Adipose tissue (tissue), 3 donors: ENCODE results near the gene TBCD. TPM values are rescaled to one million over a fixed set of nuclear protein-coding genes. Genes with fewer than 3 reads are reported as not detected.

Source experiments
- H3K27ac ChIP-seq: one replicate; pipeline ENCODE4 v1.5.1; 2013; ENCODE audit warnings: low read depth, low read length
- WGBS, 3 donors: extraction: QIAGEN DNeasy Blood & Tissue Kit; methylation state at CpG; one replicate each; pipeline ENCODE4 v1.1.7; 2013; 5-methylcytosine and 5-hydroxymethylcytosine counted together
- polyA plus RNA-seq, 3 donors: library from polyadenylated mRNA; stranded (reverse); fragments of 200-250 nt; gene quantifications; one replicate each; pipeline ENCODE4 v1.2.3, GENCODE V29; 2013
- donor health status: healthy with polysubstance abuse.
- donor health status: Bipolar disorder and iron deficiency.
- donor health status: healthy.

TBCD gene
- polyA plus RNA-seq, 3 donors = 42.1 to 145 (median 65.1) TPM

- no peak overlapping the region for H3K27ac ChIP-seq
- WGBS, 3 donors = 80 to 91% (median 85%) methylated on average over 17 of the region's 17 CpGs
These were observed 50.4 kb downstream of the TBCD start for GRCh38 chr17:82802075-82802780.

- H3K27ac ChIP-seq = no peak overlapping the region
- WGBS, 3 donors = 86 to 93% (median 89%) methylated on average over 9 of the region's 9 CpGs
These were observed 51.3 kb downstream of the TBCD start for GRCh38 chr17:82803185-82803584.

GRCh38 chr17:82803606-82804005 lies 51.7 kb downstream of the TBCD start:
- WGBS, 3 donors = 95 to 96% (median 95%) methylated on average over 14 to 15 of the region's 15 CpGs

GRCh38 chr17:82804442-82805191 lies 52.8 kb downstream of the TBCD start:
- peak overlapping the region; percentile 3 for H3K27ac ChIP-seq
- WGBS, 3 donors = 58 to 77% (median 60%) methylated on average over 27 of the region's 27 CpGs

More at GRCh38 chr17:82803606-82804005, 51.7 kb downstream of the TBCD start:
- H3K27ac ChIP-seq = no peak overlapping the region

GRCh38 chr17:82805254-82805653 lies 53.4 kb downstream of the TBCD start:
- WGBS, 3 donors = 64 to 85% (median 76%) methylated on average over 13 of the region's 13 CpGs
- no peak overlapping the region for H3K27ac ChIP-seq

GRCh38 chr17:82805823-82806222 lies 54.0 kb downstream of the TBCD start:
- no peak overlapping the region for H3K27ac ChIP-seq
- 85 to 87% (median 86%) methylated on average over 19 of the region's 19 CpGs for WGBS, 3 donors

GRCh38 chr17:82806645-82807044 lies 54.8 kb downstream of the TBCD start:
- H3K27ac ChIP-seq = no peak overlapping the region
- 79 to 86% (median 84%) methylated on average over 20 to 21 of the region's 21 CpGs for WGBS, 3 donors

GRCh38 chr17:82807101-82807500 lies 55.2 kb downstream of the TBCD start:
- H3K27ac ChIP-seq = no peak overlapping the region
- WGBS, 3 donors = 65 to 83% (median 69%) methylated on average over 9 of the region's 9 CpGs

GRCh38 chr17:82807562-82807961 lies 55.7 kb downstream of the TBCD start:
- no peak overlapping the region for H3K27ac ChIP-seq
- 79 to 84% (median 83%) methylated on average over 20 to 21 of the region's 21 CpGs for WGBS, 3 donors

- 84 to 93% (median 93%) methylated on average over 8 of the region's 8 CpGs for WGBS, 3 donors
- H3K27ac ChIP-seq = no peak overlapping the region
These were observed 56.1 kb downstream of the TBCD start for GRCh38 chr17:82808006-82808405.

GRCh38 chr17:82808921-82809905 lies 57.3 kb downstream of the TBCD start:
- H3K27ac ChIP-seq = no peak overlapping the region
- WGBS, 3 donors = 88% methylated on average over 35 of the region's 35 CpGs

GRCh38 chr17:82810644-82811430 lies 59.0 kb downstream of the TBCD start:
- WGBS, 3 donors = 89 to 94% (median 91%) methylated on average over 22 of the region's 22 CpGs
- no peak overlapping the region for H3K27ac ChIP-seq

GRCh38 chr17:82812058-82812457 lies 60.2 kb downstream of the TBCD start:
- 91 to 93% (median 91%) methylated on average over 15 of the region's 15 CpGs for WGBS, 3 donors
- no peak overlapping the region for H3K27ac ChIP-seq

- WGBS, 3 donors = 98 to 99% (median 98%) methylated on average over 17 of the region's 17 CpGs
- H3K27ac ChIP-seq = no peak overlapping the region
These were observed 60.7 kb downstream of the TBCD start for GRCh38 chr17:82812601-82813000.

- no peak overlapping the region for H3K27ac ChIP-seq
- WGBS, 3 donors = 90 to 95% (median 92%) methylated on average over 23 of the region's 23 CpGs
These were observed 61.6 kb downstream of the TBCD start for GRCh38 chr17:82813299-82814051.

GRCh38 chr17:82814834-82815233 lies 63.0 kb downstream of the TBCD start:
- H3K27ac ChIP-seq = no peak overlapping the region
- WGBS, 3 donors = 93 to 96% (median 96%) methylated on average over 20 of the region's 20 CpGs

- 85 to 94% (median 87%) methylated on average over 5 of the region's 5 CpGs for WGBS, 3 donors
- no peak overlapping the region for H3K27ac ChIP-seq
These were observed 63.5 kb downstream of the TBCD start for GRCh38 chr17:82815354-82815753.
